ENCODE measurements around the gene CTU2. TPM values are rescaled to one million over a fixed set of nuclear protein-coding genes. Genes with fewer than 3 reads are reported as not detected.

The CTU2 gene
- total RNA-seq, 1 experiment from 2014 or later, result 39.4 TPM

DNA sequence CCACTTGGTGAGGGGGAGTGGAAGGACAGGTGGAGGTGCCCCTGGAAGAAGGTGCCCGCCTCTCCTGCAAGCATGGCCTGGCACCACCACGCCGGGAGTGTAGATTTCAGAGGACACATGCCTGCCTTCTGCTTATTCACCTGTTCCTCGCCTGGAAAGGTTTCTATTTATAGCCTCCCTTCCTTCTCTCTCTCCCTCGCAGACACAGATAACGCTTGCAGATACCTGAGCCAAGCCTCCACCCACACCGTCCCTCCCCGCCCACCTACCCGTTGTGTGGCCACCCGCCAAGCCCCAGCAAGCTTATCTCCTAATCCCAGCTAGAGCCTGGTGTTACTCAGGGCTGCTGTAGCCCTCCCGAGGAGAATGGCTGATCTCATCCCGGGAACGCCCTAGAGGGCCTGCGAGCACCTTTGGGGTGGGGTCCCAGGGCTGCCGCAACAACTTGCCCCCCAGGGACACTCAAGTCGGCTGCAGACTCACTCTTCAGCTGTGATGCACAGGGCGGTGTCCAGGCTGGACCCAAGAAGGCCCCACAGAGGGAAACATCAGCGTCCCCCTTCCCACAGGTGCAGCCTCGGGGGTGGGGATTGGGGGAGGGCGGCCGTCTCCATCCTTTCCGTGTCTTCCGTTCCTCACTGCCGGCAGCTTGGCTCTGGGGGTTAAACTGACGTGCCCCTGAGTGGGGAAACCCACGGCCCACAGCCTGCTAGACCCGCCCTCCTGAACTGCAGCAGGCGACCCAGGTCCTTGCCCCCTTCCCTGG is 18.1 kb upstream of the CTU2 start:
- POLR2A ChIA-PET (ENCODE audit: unreplicated experiment), result no interaction called here
- H4K20me1 ChIP-seq (ENCODE audit: low read length), result no peaks in the 10 kb centered on the region
- H3K36me3 ChIP-seq (ENCODE audit: low read depth, low read length), result no peaks in the 10 kb centered on the region
- H3K9me3 ChIP-seq (ENCODE audit: low read length), result no peaks in the 10 kb centered on the region
- no peaks in the 10 kb centered on the region for H3K27me3 ChIP-seq (ENCODE audit: low read length)
- H3K9ac ChIP-seq (ENCODE audit: low read length), result no peak overlapping the region
- no peak for ATAC-seq
- H3K4me2 ChIP-seq (ENCODE audit: low read length), result no peak overlapping the region
- no peak overlapping the region for H2AFZ ChIP-seq (ENCODE audit: low read length)
- H3F3A ChIP-seq (ENCODE audit: low read length, unreplicated experiment), result no peaks in the 10 kb centered on the region
- no peak for DNase-seq
- CTCF ChIA-PET, result interaction anchor here (0.7 kb wide), 1 partner anchor 49 kb away, joined by 4 read pairs; no protein-coding TSS in a partner anchor
- BruUV-seq (replicated peaks), result no TSS peak
- H3K4me1 ChIP-seq (ENCODE audit: insufficient read depth, low read length), result 0 out of 2 replicates have a peak, but pooled peaks cover 3% of the 10 kb centered on the region
- intact Hi-C loops (cut with micrococcal nuclease), result no loop called here
- no peak overlapping the region for H3K4me3 ChIP-seq (ENCODE audit: low read length)
- no peaks in the 10 kb centered on the region for H3K9me2 ChIP-seq (replicated peaks; ENCODE audit: low read length)
- TF ChIP-seq, protein P1, sequence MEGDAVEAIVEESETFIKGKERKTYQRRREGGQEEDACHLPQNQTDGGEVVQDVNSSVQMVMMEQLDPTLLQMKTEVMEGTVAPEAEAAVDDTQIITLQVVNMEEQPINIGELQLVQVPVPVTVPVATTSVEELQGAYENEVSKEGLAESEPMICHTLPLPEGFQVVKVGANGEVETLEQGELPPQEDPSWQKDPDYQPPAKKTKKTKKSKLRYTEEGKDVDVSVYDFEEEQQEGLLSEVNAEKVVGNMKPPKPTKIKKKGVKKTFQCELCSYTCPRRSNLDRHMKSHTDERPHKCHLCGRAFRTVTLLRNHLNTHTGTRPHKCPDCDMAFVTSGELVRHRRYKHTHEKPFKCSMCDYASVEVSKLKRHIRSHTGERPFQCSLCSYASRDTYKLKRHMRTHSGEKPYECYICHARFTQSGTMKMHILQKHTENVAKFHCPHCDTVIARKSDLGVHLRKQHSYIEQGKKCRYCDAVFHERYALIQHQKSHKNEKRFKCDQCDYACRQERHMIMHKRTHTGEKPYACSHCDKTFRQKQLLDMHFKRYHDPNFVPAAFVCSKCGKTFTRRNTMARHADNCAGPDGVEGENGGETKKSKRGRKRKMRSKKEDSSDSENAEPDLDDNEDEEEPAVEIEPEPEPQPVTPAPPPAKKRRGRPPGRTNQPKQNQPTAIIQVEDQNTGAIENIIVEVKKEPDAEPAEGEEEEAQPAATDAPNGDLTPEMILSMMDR (conservative IDR thresholded peaks at IDR 0.05; ENCODE audit: low read depth, low read length), result no peak
- TF ChIP-seq EZH2phosphoT487 (IDR thresholded peaks at IDR 0.05; ENCODE audit: borderline replicate concordance, low read length), result no peak
- no peak for TF ChIP-seq EZH2 (IDR thresholded peaks at IDR 0.05; ENCODE audit: low read length, unreplicated experiment)
- no peaks in the 10 kb centered on the region for H3K79me2 ChIP-seq (ENCODE audit: low read length)
- H3K27ac ChIP-seq (ENCODE audit: low read length), result no peak overlapping the region

DNA sequence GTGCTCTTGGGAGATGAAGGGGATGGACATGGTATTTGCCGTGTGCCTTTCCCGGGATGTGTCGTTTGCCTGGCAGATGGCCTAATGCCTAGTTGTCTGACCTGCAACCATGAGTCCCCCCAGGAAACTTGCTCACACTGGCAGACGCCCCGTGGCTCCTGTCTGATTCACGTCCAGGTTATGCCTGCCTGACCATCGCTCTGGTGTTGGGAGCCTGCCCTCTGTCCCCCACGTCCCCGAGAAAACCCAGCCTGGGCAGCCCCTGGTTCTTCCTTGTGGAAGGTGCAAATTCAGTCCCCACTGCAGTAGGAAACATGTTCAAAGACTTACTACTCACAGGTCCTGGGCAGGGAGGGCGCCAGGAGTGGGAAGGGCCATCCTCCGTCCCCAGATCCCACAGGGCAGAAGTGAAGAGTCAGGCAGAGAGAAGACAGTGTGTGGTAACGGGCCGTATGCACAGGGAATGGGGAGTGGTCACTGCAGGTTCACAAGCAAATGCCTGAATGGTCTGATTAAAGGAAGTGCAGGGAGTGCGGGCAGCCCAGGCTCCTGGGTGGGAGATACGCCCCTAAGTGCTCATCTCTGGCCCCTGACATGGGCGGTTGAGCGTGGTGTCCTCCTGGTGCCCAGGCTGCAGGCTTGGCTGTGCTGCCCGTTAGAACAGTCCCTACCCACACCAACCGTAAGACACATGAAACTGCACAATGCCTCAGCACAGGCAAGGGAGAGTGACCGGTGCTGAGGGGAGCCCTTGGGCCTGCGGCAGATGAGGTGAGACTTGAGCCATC is 15.8 kb upstream of the CTU2 start:
- no peak for TF ChIP-seq EZH2phosphoT487 (IDR thresholded peaks at IDR 0.05; ENCODE audit: borderline replicate concordance, low read length)
- no peak for TF ChIP-seq EZH2 (IDR thresholded peaks at IDR 0.05; ENCODE audit: low read length, unreplicated experiment)
- TF ChIP-seq, protein P1 (conservative IDR thresholded peaks at IDR 0.05; ENCODE audit: low read depth, low read length), result no peak
- no peaks in the 10 kb centered on the region for H3F3A ChIP-seq (ENCODE audit: low read length, unreplicated experiment)

More for the DNA sequence above, 15.8 kb upstream of the CTU2 start:
- H4K20me1 ChIP-seq (ENCODE audit: low read length), result no peaks in the 10 kb centered on the region
- no peak overlapping the region for H3K4me3 ChIP-seq (ENCODE audit: low read length)
- ATAC-seq (no peak), DNase-seq (no peak)
- intact Hi-C loops (cut with micrococcal nuclease), result no loop called here
- no peaks in the 10 kb centered on the region for H3K9me3 ChIP-seq (ENCODE audit: low read length)
- H3K36me3 ChIP-seq (ENCODE audit: low read depth, low read length), result no peaks in the 10 kb centered on the region
- no peak overlapping the region for H3K27ac ChIP-seq (ENCODE audit: low read length)
- H2AFZ ChIP-seq (ENCODE audit: low read length), result no peak overlapping the region
- ChIA-PET CTCF (no interaction called here), POLR2A (ENCODE audit: unreplicated experiment) (no interaction called here)
- H3K9me2 ChIP-seq (replicated peaks; ENCODE audit: low read length), result no peaks in the 10 kb centered on the region
- H3K9ac ChIP-seq (ENCODE audit: low read length), result no peak overlapping the region
- H3K27me3 ChIP-seq (ENCODE audit: low read length), result no peaks in the 10 kb centered on the region
- H3K79me2 ChIP-seq (ENCODE audit: low read length), result no peaks in the 10 kb centered on the region
- no TSS peak for BruUV-seq (replicated peaks)
- H3K4me1 ChIP-seq (ENCODE audit: insufficient read depth, low read length), result 0 out of 2 replicates have a peak, but pooled peaks cover 3% of the 10 kb centered on the region
- no peak overlapping the region for H3K4me2 ChIP-seq (ENCODE audit: low read length)
